GM12878 (cell line): ENCODE data around the gene ERVK3-1. TPM values are rescaled to one million over a fixed set of nuclear protein-coding genes. Genes with fewer than 3 reads are reported as not detected.

ENCODE experiments used
- BCL11A ChIP-seq: IDR thresholded peaks from 2 replicates; pipeline ENCODE4 v1.6.1; 2011; ENCODE audit warnings: low read depth, low read length
- BCL3 ChIP-seq: IDR thresholded peaks from 2 replicates; pipeline ENCODE4 v1.6.1; 2011; ENCODE audit warnings: borderline replicate concordance, low read depth, mild to moderate bottlenecking, moderate library complexity, low read length; ENCODE audit not compliant: insufficient read depth, poor library complexity, severe bottlenecking
- CHD2 ChIP-seq: IDR thresholded peaks from 2 replicates; pipeline ENCODE4 v1.6.1; 2011; ENCODE audit warnings: low read depth, low read length, improper control_type of control experiment, borderline replicate concordance
- ELK1 ChIP-seq: IDR thresholded peaks from 2 replicates; pipeline ENCODE4 v1.6.1; 2012; ENCODE audit warnings: low read depth, low read length, improper control_type of control experiment
- ESRRA ChIP-seq: IDR thresholded peaks from 2 replicates; pipeline ENCODE4 v1.6.1; 2012; ENCODE audit warnings: mild to moderate bottlenecking, low read length, improper control_type of control experiment
- GATAD2B ChIP-seq: fragments of 450-650 bp; conservative IDR thresholded peaks from 2 replicates; pipeline ENCODE4 v1.6.1; 2017; ENCODE audit warnings: low read depth, mild to moderate bottlenecking, moderate library complexity
- IKZF2 ChIP-seq, 2 experiments: fragments of 450-650 bp; IDR thresholded peaks; 2 replicates each; pipeline ENCODE4 v1.6.1; 2017; ENCODE audit warnings: mild to moderate bottlenecking in 2 of 2, moderate library complexity in 2 of 2
- MXI1 ChIP-seq: fragments of 150-350 bp; IDR thresholded peaks from 2 replicates; pipeline ENCODE4 v1.6.1; 2011; ENCODE audit warnings: low read depth, mild to moderate bottlenecking, inconsistent platforms, low read length, improper control_type of control experiment
- PML ChIP-seq: IDR thresholded peaks from 2 replicates; pipeline ENCODE4 v1.6.1; 2012; ENCODE audit warnings: low read length, inconsistent platforms
- RUNX3 ChIP-seq: IDR thresholded peaks from 2 replicates; pipeline ENCODE4 v1.6.1; 2012; ENCODE audit warnings: low read length, inconsistent platforms
- SIX5 ChIP-seq: IDR thresholded peaks from 2 replicates; pipeline ENCODE4 v1.6.1; 2011; ENCODE audit warnings: mild to moderate bottlenecking, low read depth, low read length, moderate library complexity; ENCODE audit not compliant: severe bottlenecking
- SREBF1 ChIP-seq: IDR thresholded peaks from 2 replicates; pipeline ENCODE4 v1.6.1; 2012; ENCODE audit warnings: mild to moderate bottlenecking, low read length
- SREBF2 ChIP-seq: IDR thresholded peaks from 2 replicates; pipeline ENCODE4 v1.6.1; 2012; ENCODE audit warnings: mild to moderate bottlenecking, low read length
- SRF ChIP-seq, 2 experiments: IDR thresholded peaks; 2 replicates each; pipeline ENCODE4 v1.6.1; 2011; ENCODE audit warnings: low read depth in 2 of 2, low read length in 2 of 2, mild to moderate bottlenecking in 1 of 2, moderate library complexity in 1 of 2
- STAT1 ChIP-seq: fragments of 450-650 bp; conservative IDR thresholded peaks from 2 replicates; pipeline ENCODE4 v1.6.1; 2014; ENCODE audit warnings: antibody characterized with exemption, mild to moderate bottlenecking
- TARDBP ChIP-seq: IDR thresholded peaks from 2 replicates; pipeline ENCODE4 v1.6.1; 2016; ENCODE audit warnings: borderline replicate concordance
- TBL1XR1 ChIP-seq: IDR thresholded peaks from 2 replicates; pipeline ENCODE4 v1.6.1; 2012; ENCODE audit warnings: low read depth, low read length, improper control_type of control experiment
- WRNIP1 ChIP-seq: IDR thresholded peaks from 2 replicates; pipeline ENCODE4 v1.6.1; 2011; ENCODE audit warnings: low read depth, low read length, improper control_type of control experiment, borderline replicate concordance
- ZNF207 ChIP-seq: fragments of 450-650 bp; IDR thresholded peaks from 2 replicates; pipeline ENCODE4 v1.6.1; 2014; ENCODE audit warnings: antibody characterized with exemption, mild to moderate bottlenecking, borderline replicate concordance
- polyA plus RNA-seq, 11 experiments: library from polyadenylated mRNA; depleted of rRNA in 4 of 11; unstranded in 6 of 11; stranded (reverse) in 5 of 11; fragments of >200 nt; fragmentation: Nextera tagmentation in 4 of 11; fragmentation: Illumina TruSeq in 1 of 11; extraction: Ambion mirVana in 4 of 11; extraction: Trizol in 1 of 11; gene quantifications; 1 replicate in 1 of 11; 2 replicates in 10 of 11; pipeline versions ENCODE4 v1.2.1 to v1.2.3, GENCODE V29; 2011 to 2016; ENCODE audit warnings: inconsistent platforms in 2 of 11, missing spikeins in 2 of 11, low read depth in 1 of 11
- total RNA-seq, 4 experiments: library from RNA; depleted of rRNA in 3 of 4; stranded (reverse); fragments of >200 nt in 3 of 4; fragmentation: Illumina TruSeq in 1 of 4; extraction: Trizol in 1 of 4; gene quantifications; 2 replicates each; pipeline versions ENCODE4 v1.2.1 to v1.2.3, GENCODE V29; 2013 to 2021
- TF ChIP-seq, protein P1 (sequence below): fragments of 450-650 bp; IDR thresholded peaks from 2 replicates; pipeline ENCODE4 v1.6.1; 2018; ENCODE audit warnings: borderline replicate concordance, mild to moderate bottlenecking; ENCODE audit not compliant: partially characterized antibody
- TF ChIP-seq, protein P2 (sequence below): fragments of 450-650 bp; IDR thresholded peaks from 2 replicates; pipeline ENCODE4 v1.6.1; 2016; ENCODE audit warnings: mild to moderate bottlenecking, moderate library complexity, borderline replicate concordance

The ERVK3-1 gene
- total and polyA plus RNA-seq, 10 of the 15 experiments (the other 5 are each of a cell fraction or from before 2014, with no cell fraction given) = 59.3 to 172 (median 95.8) TPM

GRCh38 chr19:58326914-58327726 is 21.9 kb downstream of the ERVK3-1 start, which contains the start of gene ZSCAN22 (continued):
- TF ChIP-seq PML (peak; percentile 75; the same call in 1 of the 2 replicates), ELK1 (peak; percentile 60), BCL3 (no peak), IKZF2 (IDR thresholded peaks at IDR 0.05) (no peak), CHD2 (peak; percentile 80; the same call in 1 of the 2 replicates), SIX5 (peak; percentile 99), SREBF1 (peak; percentile 87), TARDBP (peak; percentile 87), MXI1 (peak; percentile 81), WRNIP1 (no peak), ZNF207 (peak; percentile 93), GATAD2B (peak; percentile 70; the same call in 1 of the 2 replicates), SRF (IDR thresholded peaks at IDR 0.05; ENCODE audit: low read depth in 2 of 2, low read length in 2 of 2) (peak in 1 of 2 experiments; percentile 78; a peak in 2 of 4 replicates), SREBF2 (peak; percentile 49; the same call in 1 of the 2 replicates), STAT1 (peak; percentile 90; the same call in 1 of the 2 replicates), RUNX3 (peak; percentile 62), ESRRA (no peak), TBL1XR1 (peak; percentile 58; the same call in 1 of the 2 replicates), BCL11A (no peak)
- TF ChIP-seq, protein P1, sequence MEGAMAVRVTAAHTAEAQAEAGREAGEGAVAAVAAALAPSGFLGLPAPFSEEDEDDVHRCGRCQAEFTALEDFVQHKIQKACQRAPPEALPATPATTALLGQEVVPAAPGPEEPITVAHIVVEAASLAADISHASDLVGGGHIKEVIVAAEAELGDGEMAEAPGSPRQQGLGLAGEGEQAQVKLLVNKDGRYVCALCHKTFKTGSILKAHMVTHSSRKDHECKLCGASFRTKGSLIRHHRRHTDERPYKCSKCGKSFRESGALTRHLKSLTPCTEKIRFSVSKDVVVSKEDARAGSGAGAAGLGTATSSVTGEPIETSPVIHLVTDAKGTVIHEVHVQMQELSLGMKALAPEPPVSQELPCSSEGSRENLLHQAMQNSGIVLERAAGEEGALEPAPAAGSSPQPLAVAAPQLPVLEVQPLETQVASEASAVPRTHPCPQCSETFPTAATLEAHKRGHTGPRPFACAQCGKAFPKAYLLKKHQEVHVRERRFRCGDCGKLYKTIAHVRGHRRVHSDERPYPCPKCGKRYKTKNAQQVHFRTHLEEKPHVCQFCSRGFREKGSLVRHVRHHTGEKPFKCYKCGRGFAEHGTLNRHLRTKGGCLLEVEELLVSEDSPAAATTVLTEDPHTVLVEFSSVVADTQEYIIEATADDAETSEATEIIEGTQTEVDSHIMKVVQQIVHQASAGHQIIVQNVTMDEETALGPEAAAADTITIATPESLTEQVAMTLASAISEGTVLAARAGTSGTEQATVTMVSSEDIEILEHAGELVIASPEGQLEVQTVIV = peak; percentile 49
- TF ChIP-seq, protein P2, sequence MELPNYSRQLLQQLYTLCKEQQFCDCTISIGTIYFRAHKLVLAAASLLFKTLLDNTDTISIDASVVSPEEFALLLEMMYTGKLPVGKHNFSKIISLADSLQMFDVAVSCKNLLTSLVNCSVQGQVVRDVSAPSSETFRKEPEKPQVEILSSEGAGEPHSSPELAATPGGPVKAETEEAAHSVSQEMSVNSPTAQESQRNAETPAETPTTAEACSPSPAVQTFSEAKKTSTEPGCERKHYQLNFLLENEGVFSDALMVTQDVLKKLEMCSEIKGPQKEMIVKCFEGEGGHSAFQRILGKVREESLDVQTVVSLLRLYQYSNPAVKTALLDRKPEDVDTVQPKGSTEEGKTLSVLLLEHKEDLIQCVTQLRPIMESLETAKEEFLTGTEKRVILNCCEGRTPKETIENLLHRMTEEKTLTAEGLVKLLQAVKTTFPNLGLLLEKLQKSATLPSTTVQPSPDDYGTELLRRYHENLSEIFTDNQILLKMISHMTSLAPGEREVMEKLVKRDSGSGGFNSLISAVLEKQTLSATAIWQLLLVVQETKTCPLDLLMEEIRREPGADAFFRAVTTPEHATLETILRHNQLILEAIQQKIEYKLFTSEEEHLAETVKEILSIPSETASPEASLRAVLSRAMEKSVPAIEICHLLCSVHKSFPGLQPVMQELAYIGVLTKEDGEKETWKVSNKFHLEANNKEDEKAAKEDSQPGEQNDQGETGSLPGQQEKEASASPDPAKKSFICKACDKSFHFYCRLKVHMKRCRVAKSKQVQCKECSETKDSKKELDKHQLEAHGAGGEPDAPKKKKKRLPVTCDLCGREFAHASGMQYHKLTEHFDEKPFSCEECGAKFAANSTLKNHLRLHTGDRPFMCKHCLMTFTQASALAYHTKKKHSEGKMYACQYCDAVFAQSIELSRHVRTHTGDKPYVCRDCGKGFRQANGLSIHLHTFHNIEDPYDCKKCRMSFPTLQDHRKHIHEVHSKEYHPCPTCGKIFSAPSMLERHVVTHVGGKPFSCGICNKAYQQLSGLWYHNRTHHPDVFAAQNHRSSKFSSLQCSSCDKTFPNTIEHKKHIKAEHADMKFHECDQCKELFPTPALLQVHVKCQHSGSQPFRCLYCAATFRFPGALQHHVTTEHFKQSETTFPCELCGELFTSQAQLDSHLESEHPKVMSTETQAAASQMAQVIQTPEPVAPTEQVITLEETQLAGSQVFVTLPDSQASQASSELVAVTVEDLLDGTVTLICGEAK = peak; percentile 99
